Thyroid gland (tissue), 4 donors: ENCODE results near the gene COQ2. TPM values are rescaled to one million over a fixed set of nuclear protein-coding genes. Genes with fewer than 3 reads are reported as not detected.

Experiments
- DNase-seq, 2 donors: peaks; one replicate each; pipeline ENCODE4 v3.0.0-alpha.2; 2019
- H3K27ac ChIP-seq, 3 donors: fragments of 200-600 bp; sonication (generic); 1 replicate in 2 of 3; 2 replicates in 1 of 3; pipeline ENCODE4 v1.5.1; 2016 to 2019; ENCODE audit warnings: mild to moderate bottlenecking in 1 of 3, moderate library complexity in 1 of 3
- H3K27me3 ChIP-seq: fragments of 200-600 bp; sonication (generic); one replicate; pipeline ENCODE4 v1.5.1; 2019
- H3K36me3 ChIP-seq, 2 donors: fragments of 200-600 bp; sonication (generic); one replicate each; pipeline ENCODE4 v1.5.1; 2016 to 2019
- H3K4me1 ChIP-seq, 2 donors: fragments of 200-600 bp; sonication (generic); one replicate each; pipeline ENCODE4 v1.5.1; 2017 to 2019
- H3K4me3 ChIP-seq, 3 donors: fragments of 200-600 bp; sonication (generic); replicated peaks in 1 of 3; 1 replicate in 2 of 3; 2 replicates in 1 of 3; pipeline ENCODE4 v1.5.1; 2016; ENCODE audit warnings: mild to moderate bottlenecking in 1 of 3
- H3K9me3 ChIP-seq: fragments of 200-600 bp; sonication (generic); one replicate; pipeline ENCODE4 v1.5.1; 2017
- POLR2A ChIP-seq, 2 donors: fragments of 450-650 bp; IDR thresholded peaks; one replicate each; pipeline ENCODE4 v1.6.1; 2017; ENCODE audit warnings: antibody characterized with exemption in 2 of 2, mild to moderate bottlenecking in 2 of 2, moderate library complexity in 1 of 2
- WGBS, 2 donors: methylation state at CpG; one replicate each; pipeline ENCODE4 v1.1.5; 2017; 5-methylcytosine and 5-hydroxymethylcytosine counted together
- intact Hi-C: fragments of 100-400 bp; cut with DNase I; formaldehyde crosslinking; loops from one replicate; pipeline ENCODE4 v1.15.1; 2023
- total RNA-seq, 4 donors: library from RNA; depleted of rRNA; stranded (reverse); fragments of >200 nt; gene quantifications; one replicate each; pipeline ENCODE4 v1.2.3, GENCODE V29; 2016
- TF ChIP-seq, protein P1 (sequence below), 6 experiments: fragments of 200-600 bp in 3 of 6; fragments of 450-650 bp in 3 of 6; sonication (generic) in 3 of 6; IDR thresholded peaks; one replicate each; pipeline ENCODE4 v1.5.1; 2016 to 2019; ENCODE audit warnings: antibody characterized with exemption in 6 of 6, mild to moderate bottlenecking in 2 of 6, inconsistent platforms in 1 of 6, moderate library complexity in 1 of 6

COQ2 gene
- total RNA-seq, 4 donors from 2014 or later, result 6.0 to 29.1 (median 14.0) TPM

DNA sequence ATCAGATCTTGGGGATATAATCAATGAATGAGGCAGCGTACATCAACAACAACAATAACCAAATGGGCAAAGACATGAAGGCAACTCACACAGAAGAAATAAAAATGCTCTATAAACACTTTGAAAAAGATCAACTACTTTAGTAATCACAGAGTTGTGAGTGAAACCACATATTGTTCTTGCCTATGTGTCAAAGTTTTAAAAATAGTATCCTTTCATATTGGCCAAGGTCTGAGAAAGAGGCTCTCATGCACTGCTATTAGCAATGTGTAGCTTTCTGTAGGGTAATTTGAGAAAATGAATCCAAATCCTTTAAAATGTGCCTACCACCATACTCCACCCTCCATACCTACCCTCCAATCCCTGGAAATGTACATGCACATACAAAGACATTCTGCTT lies 25.0 kb downstream of the COQ2 start:
- Histone ChIP-seq H3K36me3 (peaks cover 0 to 2% of the 10 kb centered on the region in 2 donors), H3K27me3 (no peaks in the 10 kb centered on the region), H3K4me1 (no peaks in the 10 kb centered on the region), H3K9me3 (no peaks in the 10 kb centered on the region), H3K4me3 (no peak overlapping the region), H3K27ac (no peak overlapping the region)
- 95 to 98% methylated on average over 1 of the region's 1 CpG for WGBS, 2 donors
- DNase-seq, result no peak
- TF ChIP-seq, protein P1, sequence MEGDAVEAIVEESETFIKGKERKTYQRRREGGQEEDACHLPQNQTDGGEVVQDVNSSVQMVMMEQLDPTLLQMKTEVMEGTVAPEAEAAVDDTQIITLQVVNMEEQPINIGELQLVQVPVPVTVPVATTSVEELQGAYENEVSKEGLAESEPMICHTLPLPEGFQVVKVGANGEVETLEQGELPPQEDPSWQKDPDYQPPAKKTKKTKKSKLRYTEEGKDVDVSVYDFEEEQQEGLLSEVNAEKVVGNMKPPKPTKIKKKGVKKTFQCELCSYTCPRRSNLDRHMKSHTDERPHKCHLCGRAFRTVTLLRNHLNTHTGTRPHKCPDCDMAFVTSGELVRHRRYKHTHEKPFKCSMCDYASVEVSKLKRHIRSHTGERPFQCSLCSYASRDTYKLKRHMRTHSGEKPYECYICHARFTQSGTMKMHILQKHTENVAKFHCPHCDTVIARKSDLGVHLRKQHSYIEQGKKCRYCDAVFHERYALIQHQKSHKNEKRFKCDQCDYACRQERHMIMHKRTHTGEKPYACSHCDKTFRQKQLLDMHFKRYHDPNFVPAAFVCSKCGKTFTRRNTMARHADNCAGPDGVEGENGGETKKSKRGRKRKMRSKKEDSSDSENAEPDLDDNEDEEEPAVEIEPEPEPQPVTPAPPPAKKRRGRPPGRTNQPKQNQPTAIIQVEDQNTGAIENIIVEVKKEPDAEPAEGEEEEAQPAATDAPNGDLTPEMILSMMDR (IDR thresholded peaks at IDR 0.05), result no peak
- no peak for TF ChIP-seq POLR2A (IDR thresholded peaks at IDR 0.05)
- intact Hi-C loops, result no loop called here

- Histone ChIP-seq H3K27ac (no peak overlapping the region), H3K36me3 (peaks cover 0 to 2% of the 10 kb centered on the region in 2 donors), H3K4me1 (no peaks in the 10 kb centered on the region), H3K27me3 (no peaks in the 10 kb centered on the region), H3K9me3 (no peaks in the 10 kb centered on the region), H3K4me3 (no peak overlapping the region)
- TF ChIP-seq POLR2A (IDR thresholded peaks at IDR 0.05), result no peak
- TF ChIP-seq, protein P1 (IDR thresholded peaks at IDR 0.05), result no peak
- no peak for DNase-seq
- intact Hi-C loops, result no loop called here
These were observed 26.1 kb downstream of the COQ2 start for GRCh38 chr4:83258461-83258860.

- no peak for DNase-seq
- WGBS, 2 donors, result 87% methylated on average over 7 of the region's 7 CpGs
- Histone ChIP-seq H3K4me1 (no peaks in the 10 kb centered on the region), H3K4me3 (no peak overlapping the region), H3K27ac (no peak overlapping the region), H3K9me3 (no peaks in the 10 kb centered on the region), H3K36me3 (peaks cover 0 to 2% of the 10 kb centered on the region in 2 donors), H3K27me3 (no peaks in the 10 kb centered on the region)
- TF ChIP-seq, protein P1 (IDR thresholded peaks at IDR 0.05), result no peak
- no peak for TF ChIP-seq POLR2A (IDR thresholded peaks at IDR 0.05)
- intact Hi-C loops, result no loop called here
These were observed 26.8 kb downstream of the COQ2 start for GRCh38 chr4:83257811-83258210.

DNA sequence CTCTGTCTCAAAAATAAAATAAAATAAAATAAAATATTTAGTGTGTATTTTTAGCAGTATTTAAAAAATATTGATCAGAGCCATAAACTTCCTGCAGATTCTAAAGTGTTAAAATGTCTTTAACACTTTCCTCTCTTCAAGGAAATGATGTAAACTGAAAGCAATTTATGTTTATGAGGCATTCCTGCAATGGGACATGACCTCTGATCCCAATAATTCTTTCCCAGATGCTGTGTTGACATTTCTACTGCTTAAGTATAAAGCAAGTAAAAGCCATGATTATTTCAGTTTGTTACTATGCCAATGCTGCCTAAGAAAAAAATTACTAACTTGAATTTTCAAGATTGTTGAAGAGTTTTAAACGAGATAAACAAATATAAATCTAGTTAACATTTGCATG lies 29.0 kb downstream of the COQ2 start:
- no peak for DNase-seq
- no peak overlapping the region for H3K27ac ChIP-seq
- peaks cover 0 to 11% of the 10 kb centered on the region in 2 donors for H3K4me1 ChIP-seq
- no peaks in the 10 kb centered on the region for H3K27me3 ChIP-seq
- H3K4me3 ChIP-seq, result no peak overlapping the region
- WGBS, 2 donors, result 79% methylated on average over 1 of the region's 1 CpG
- no peak for TF ChIP-seq POLR2A (IDR thresholded peaks at IDR 0.05)
- TF ChIP-seq, protein P1 (IDR thresholded peaks at IDR 0.05), result no peak
- intact Hi-C loops, result no loop called here
- no peaks in the 10 kb centered on the region for H3K36me3 ChIP-seq
- H3K9me3 ChIP-seq, result no peaks in the 10 kb centered on the region

DNA sequence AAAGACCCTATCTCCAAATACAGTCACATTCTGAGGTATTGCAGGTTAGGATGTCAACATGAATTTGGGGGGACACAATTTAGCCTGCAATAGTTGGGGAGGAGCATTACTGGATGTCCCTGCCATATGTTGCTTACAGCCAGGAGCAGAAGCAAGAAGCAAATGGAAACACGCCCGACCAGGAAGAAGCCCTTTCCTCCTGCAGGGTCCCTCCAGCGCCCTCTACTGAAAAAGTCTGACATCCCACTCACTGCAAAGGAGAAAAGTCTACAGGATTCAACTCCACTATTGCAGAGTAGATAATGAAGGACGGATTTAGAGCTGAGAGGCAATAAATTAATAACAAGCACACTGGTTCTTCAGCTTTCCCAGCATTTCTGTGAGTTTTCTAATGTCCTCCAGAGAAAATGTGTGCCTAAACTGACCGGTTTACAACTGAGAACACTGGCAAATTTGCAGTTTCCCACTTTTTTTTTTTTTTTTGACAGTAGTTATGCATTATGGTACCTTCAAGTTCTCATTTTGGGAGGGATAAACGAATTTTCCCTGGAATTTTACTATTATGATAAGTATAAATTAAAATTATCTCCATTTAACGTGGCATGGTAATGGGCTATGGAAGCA lies 31.7 kb downstream of the COQ2 start:
- peak; percentile 31 to 54 for DNase-seq
- intact Hi-C loops, result no loop called here
- WGBS, 2 donors, result 29 to 35% methylated on average over 7 of the region's 7 CpGs

More for the DNA sequence above, 31.7 kb downstream of the COQ2 start:
- H3K27me3 ChIP-seq, result no peaks in the 10 kb centered on the region
- H3K4me1 ChIP-seq, result peaks cover 0 to 11% of the 10 kb centered on the region in 2 donors
- H3K4me3 ChIP-seq, result no peak overlapping the region
- TF ChIP-seq, protein P1 (IDR thresholded peaks at IDR 0.05), result peak; percentile 24 to 57 (median 50)
- no peak for TF ChIP-seq POLR2A (IDR thresholded peaks at IDR 0.05)
- H3K27ac ChIP-seq, result no peak overlapping the region
- H3K9me3 ChIP-seq, result no peaks in the 10 kb centered on the region
- no peaks in the 10 kb centered on the region for H3K36me3 ChIP-seq
